ENCODE results near the gene TMEM132C.

The TMEM132C gene

GRCh38 chr12:128513331-128513730, 246.4 kb downstream of the TMEM132C start:
- H3K9me3 ChIP-seq (ENCODE audit: insufficient read depth, low read length) = no peaks in the 10 kb centered on the region
- no peaks in the 10 kb centered on the region for H4K20me1 ChIP-seq (ENCODE audit: low read depth, low read length)
- TF ChIP-seq, protein P1, sequence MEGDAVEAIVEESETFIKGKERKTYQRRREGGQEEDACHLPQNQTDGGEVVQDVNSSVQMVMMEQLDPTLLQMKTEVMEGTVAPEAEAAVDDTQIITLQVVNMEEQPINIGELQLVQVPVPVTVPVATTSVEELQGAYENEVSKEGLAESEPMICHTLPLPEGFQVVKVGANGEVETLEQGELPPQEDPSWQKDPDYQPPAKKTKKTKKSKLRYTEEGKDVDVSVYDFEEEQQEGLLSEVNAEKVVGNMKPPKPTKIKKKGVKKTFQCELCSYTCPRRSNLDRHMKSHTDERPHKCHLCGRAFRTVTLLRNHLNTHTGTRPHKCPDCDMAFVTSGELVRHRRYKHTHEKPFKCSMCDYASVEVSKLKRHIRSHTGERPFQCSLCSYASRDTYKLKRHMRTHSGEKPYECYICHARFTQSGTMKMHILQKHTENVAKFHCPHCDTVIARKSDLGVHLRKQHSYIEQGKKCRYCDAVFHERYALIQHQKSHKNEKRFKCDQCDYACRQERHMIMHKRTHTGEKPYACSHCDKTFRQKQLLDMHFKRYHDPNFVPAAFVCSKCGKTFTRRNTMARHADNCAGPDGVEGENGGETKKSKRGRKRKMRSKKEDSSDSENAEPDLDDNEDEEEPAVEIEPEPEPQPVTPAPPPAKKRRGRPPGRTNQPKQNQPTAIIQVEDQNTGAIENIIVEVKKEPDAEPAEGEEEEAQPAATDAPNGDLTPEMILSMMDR (IDR thresholded peaks at IDR 0.05; ENCODE audit: insufficient read depth, low read length, poor library complexity, severe bottlenecking) = no peak
- TF ChIP-seq EZH2phosphoT487 (conservative IDR thresholded peaks at IDR 0.05; ENCODE audit: low read length) = no peak
- H3K79me2 ChIP-seq (ENCODE audit: insufficient read depth, low read length) = no peaks in the 10 kb centered on the region
- H3K27me3 ChIP-seq (ENCODE audit: low read length) = no peaks in the 10 kb centered on the region
- H3K27ac ChIP-seq (ENCODE audit: low read depth, low read length) = no peak overlapping the region
- no peak overlapping the region for H3K4me2 ChIP-seq (ENCODE audit: low read depth, low read length, poor library complexity, severe bottlenecking)
- no peak overlapping the region for H3K9ac ChIP-seq (ENCODE audit: low read length)
- no peaks in the 10 kb centered on the region for H3K9me2 ChIP-seq (replicated peaks; ENCODE audit: insufficient read depth, low read length)
- H3K4me3 ChIP-seq (ENCODE audit: insufficient read depth, low read length, poor library complexity, severe bottlenecking) = no peak overlapping the region
- H2AFZ ChIP-seq (ENCODE audit: low read depth, low read length, severe bottlenecking) = no peak overlapping the region
- H3K36me3 ChIP-seq (ENCODE audit: low read length) = no peaks in the 10 kb centered on the region
- H3F3A ChIP-seq (ENCODE audit: insufficient read depth) = no peaks in the 10 kb centered on the region

DNA sequence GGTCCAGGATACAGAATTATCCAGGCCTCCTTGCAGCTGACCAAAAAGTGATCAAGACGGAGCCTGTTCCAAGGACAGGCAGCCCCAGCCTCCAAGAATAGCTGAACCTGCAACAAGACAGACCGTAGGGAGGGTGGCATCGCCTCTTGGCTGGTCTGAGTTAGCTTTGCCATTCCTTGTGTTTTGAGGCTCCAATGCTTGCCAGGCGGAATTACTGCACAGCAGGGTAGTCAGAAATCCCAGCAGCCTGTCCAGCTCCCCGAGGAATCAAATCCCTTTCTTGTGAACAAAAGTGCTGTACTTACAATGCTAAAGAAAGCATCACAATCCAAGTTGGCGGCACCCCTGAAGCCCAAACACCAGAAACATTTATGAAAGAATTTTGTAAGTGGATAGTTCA, 246.9 kb downstream of the TMEM132C start:
- Histone ChIP-seq H3K27me3 (ENCODE audit: low read length) (no peaks in the 10 kb centered on the region), H3K9me3 (ENCODE audit: insufficient read depth, low read length) (no peaks in the 10 kb centered on the region), H3F3A (ENCODE audit: insufficient read depth) (no peaks in the 10 kb centered on the region), H3K9ac (ENCODE audit: low read length) (no peak overlapping the region), H3K4me2 (ENCODE audit: low read depth, low read length, poor library complexity, severe bottlenecking) (no peak overlapping the region), H3K27ac (ENCODE audit: low read depth, low read length) (no peak overlapping the region), H4K20me1 (ENCODE audit: low read depth, low read length) (no peaks in the 10 kb centered on the region), H3K36me3 (ENCODE audit: low read length) (no peaks in the 10 kb centered on the region), H3K4me3 (ENCODE audit: insufficient read depth, low read length, poor library complexity, severe bottlenecking) (no peak overlapping the region), H2AFZ (ENCODE audit: low read depth, low read length, severe bottlenecking) (no peak overlapping the region), H3K9me2 (replicated peaks; ENCODE audit: insufficient read depth, low read length) (no peaks in the 10 kb centered on the region), H3K79me2 (ENCODE audit: insufficient read depth, low read length) (no peaks in the 10 kb centered on the region)
- no peak for TF ChIP-seq EZH2phosphoT487 (conservative IDR thresholded peaks at IDR 0.05; ENCODE audit: low read length)
- TF ChIP-seq, protein P1 (IDR thresholded peaks at IDR 0.05; ENCODE audit: insufficient read depth, low read length, poor library complexity, severe bottlenecking) = no peak

GRCh38 chr12:128518644-128519043, 251.7 kb downstream of the TMEM132C start:
- no peak overlapping the region for H3K4me3 ChIP-seq (ENCODE audit: insufficient read depth, low read length, poor library complexity, severe bottlenecking)
- H3K9ac ChIP-seq (ENCODE audit: low read length) = no peak overlapping the region

More at GRCh38 chr12:128518644-128519043, 251.7 kb downstream of the TMEM132C start:
- TF ChIP-seq EZH2phosphoT487 (conservative IDR thresholded peaks at IDR 0.05; ENCODE audit: low read length) = no peak
- TF ChIP-seq, protein P1 (IDR thresholded peaks at IDR 0.05; ENCODE audit: insufficient read depth, low read length, poor library complexity, severe bottlenecking) = no peak
- Histone ChIP-seq H2AFZ (ENCODE audit: low read depth, low read length, severe bottlenecking) (no peak overlapping the region), H3K27me3 (ENCODE audit: low read length) (no peaks in the 10 kb centered on the region), H3K27ac (ENCODE audit: low read depth, low read length) (no peak overlapping the region), H3K36me3 (ENCODE audit: low read length) (no peaks in the 10 kb centered on the region), H3K9me2 (replicated peaks; ENCODE audit: insufficient read depth, low read length) (no peaks in the 10 kb centered on the region), H4K20me1 (ENCODE audit: low read depth, low read length) (no peaks in the 10 kb centered on the region), H3K79me2 (ENCODE audit: insufficient read depth, low read length) (no peaks in the 10 kb centered on the region), H3F3A (ENCODE audit: insufficient read depth) (no peaks in the 10 kb centered on the region), H3K4me2 (ENCODE audit: low read depth, low read length, poor library complexity, severe bottlenecking) (no peak overlapping the region), H3K9me3 (ENCODE audit: insufficient read depth, low read length) (no peaks in the 10 kb centered on the region)
